HG02973 (cell line): ENCODE results near the gene ZNRF1.
"Not testable (repeated sequence)": the region's sequence is repeated elsewhere in the genome, so short reads cannot be mapped to it uniquely, and the experiment has no call there.

Experiments used
- ATAC-seq: cut with Tn5 transposase; IDR thresholded peaks from one replicate; pipeline ENCODE4 v1.9.1; 2021; ENCODE audit warnings: moderate library complexity; ENCODE audit not compliant: unreplicated experiment

Gene ZNRF1

GRCh38 chr16:75000481-75001081 lies 1.8 kb downstream of the ZNRF1 start:
- no peak for ATAC-seq

- no peak for ATAC-seq
Measured at GRCh38 chr16:75002474-75002873, 3.6 kb downstream of the ZNRF1 start.

- ATAC-seq: no peak
Measured at GRCh38 chr16:75003931-75004330, 5.1 kb downstream of the ZNRF1 start.

- no peak for ATAC-seq
Measured at GRCh38 chr16:75004460-75004859, 5.6 kb downstream of the ZNRF1 start.

GRCh38 chr16:75005697-75006096 lies 6.9 kb downstream of the ZNRF1 start:
- no peak for ATAC-seq

GRCh38 chr16:75007443-75007842 lies 8.6 kb downstream of the ZNRF1 start:
- no peak for ATAC-seq

GRCh38 chr16:75010427-75010826 lies 11.6 kb downstream of the ZNRF1 start:
- no peak for ATAC-seq

- peak; percentile 70 for ATAC-seq
Measured at GRCh38 chr16:75011634-75012307, 12.9 kb downstream of the ZNRF1 start.

- peak; percentile 28 for ATAC-seq
Measured at GRCh38 chr16:75012380-75013081, 13.7 kb downstream of the ZNRF1 start.

- not testable (repeated sequence) for ATAC-seq
Measured at GRCh38 chr16:75013123-75013522, 14.3 kb downstream of the ZNRF1 start.

- no peak for ATAC-seq
Measured at GRCh38 chr16:75014318-75014717, 15.5 kb downstream of the ZNRF1 start.

GRCh38 chr16:75016451-75017081 lies 17.7 kb downstream of the ZNRF1 start:
- ATAC-seq: not testable (repeated sequence)

GRCh38 chr16:75017670-75018525 lies 19.1 kb downstream of the ZNRF1 start:
- ATAC-seq: no peak

GRCh38 chr16:75019007-75019406 lies 20.2 kb downstream of the ZNRF1 start:
- ATAC-seq: no peak

- no peak for ATAC-seq
Measured at GRCh38 chr16:75019586-75019985, 20.8 kb downstream of the ZNRF1 start.

- ATAC-seq: no peak
Measured at GRCh38 chr16:75021410-75021809, 22.6 kb downstream of the ZNRF1 start.

GRCh38 chr16:75022567-75022966 lies 23.7 kb downstream of the ZNRF1 start:
- no peak for ATAC-seq

GRCh38 chr16:75023009-75023408 lies 24.2 kb downstream of the ZNRF1 start:
- no peak for ATAC-seq

- ATAC-seq: no peak
Measured at GRCh38 chr16:75024182-75024581, 25.4 kb downstream of the ZNRF1 start.

- no peak for ATAC-seq
Measured at GRCh38 chr16:75024594-75024993, 25.8 kb downstream of the ZNRF1 start.

- ATAC-seq: no peak
Measured at GRCh38 chr16:75025761-75026160, 26.9 kb downstream of the ZNRF1 start.
